LNCAP (cell line): ENCODE results near the gene PRSS8.

Source experiments
- CTCF ChIP-seq: fragments of 450-650 bp; IDR thresholded peaks from 2 replicates; pipeline ENCODE4 v1.5.1; 2017; ENCODE audit warnings: mild to moderate bottlenecking

PRSS8 gene

GRCh38 chr16:31108035-31108793, 27.3 kb downstream of the PRSS8 start, which contains the start of gene BCKDK:
TSS of gene BCKDK (plus strand) at chr16:31108386. CDS start at chr16:31109224, 838 bp downstream.
- no peak for TF ChIP-seq CTCF

GRCh38 chr16:31107465-31107867, 28.1 kb downstream of the PRSS8 start:
- TF ChIP-seq CTCF: no peak

GRCh38 chr16:31106509-31107464, 28.7 kb downstream of the PRSS8 start:
- no peak for TF ChIP-seq CTCF

GRCh38 chr16:31105677-31106213, 29.8 kb downstream of the PRSS8 start:
- TF ChIP-seq CTCF: peak; percentile 84

- no peak for TF ChIP-seq CTCF
These were observed 35.5 kb downstream of the PRSS8 start for GRCh38 chr16:31099860-31100638.

- TF ChIP-seq CTCF: no peak
These were observed 41.0 kb downstream of the PRSS8 start, which contains the start of gene VKORC1 for GRCh38 chr16:31094424-31095120. TSS of gene VKORC1 (minus strand) at chr16:31094797. CDS start at chr16:31094729, 68 bp downstream.
